ENCODE results near the gene PCBP3.
"Not testable (repeated sequence)": the region's sequence is repeated elsewhere in the genome, so short reads cannot be mapped to it uniquely, and the experiment has no call there.

Gene PCBP3

DNA sequence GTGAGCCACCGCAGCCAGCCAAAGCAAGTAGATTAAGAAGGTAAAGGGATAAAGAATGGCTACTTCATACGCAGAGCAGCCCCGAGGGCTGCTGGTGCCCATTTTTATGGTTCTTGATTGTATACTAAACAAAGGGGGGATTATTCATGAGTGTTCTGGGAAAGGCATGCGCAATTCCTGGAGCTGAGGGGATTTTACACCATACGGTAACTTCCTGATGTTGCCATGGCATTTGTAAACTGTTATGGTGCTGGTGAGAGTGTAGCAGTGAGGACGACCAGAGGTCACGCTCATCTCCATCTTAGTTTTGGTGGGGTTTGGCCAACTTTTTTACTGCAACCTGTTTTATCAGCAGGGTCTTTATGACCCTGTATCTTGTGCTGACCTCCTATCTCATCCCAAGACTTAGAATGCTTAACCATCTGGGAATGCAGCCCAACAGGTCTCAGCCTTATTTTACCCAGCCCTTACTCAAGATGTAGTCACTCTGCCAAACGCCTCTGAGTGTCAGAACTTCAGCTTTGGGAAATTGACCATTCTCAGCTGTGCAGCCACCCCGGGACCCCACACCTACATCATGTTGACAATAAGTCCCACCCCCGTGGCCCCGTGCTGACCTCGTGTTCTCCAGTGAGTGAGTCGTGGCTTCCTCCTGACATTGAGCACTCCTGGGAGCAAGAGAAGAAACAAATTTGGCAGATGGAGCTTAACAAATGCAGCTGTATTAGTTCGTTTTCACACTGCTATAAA is 188.6 kb downstream of the PCBP3 start:
- DNase-seq, result no peak

DNA sequence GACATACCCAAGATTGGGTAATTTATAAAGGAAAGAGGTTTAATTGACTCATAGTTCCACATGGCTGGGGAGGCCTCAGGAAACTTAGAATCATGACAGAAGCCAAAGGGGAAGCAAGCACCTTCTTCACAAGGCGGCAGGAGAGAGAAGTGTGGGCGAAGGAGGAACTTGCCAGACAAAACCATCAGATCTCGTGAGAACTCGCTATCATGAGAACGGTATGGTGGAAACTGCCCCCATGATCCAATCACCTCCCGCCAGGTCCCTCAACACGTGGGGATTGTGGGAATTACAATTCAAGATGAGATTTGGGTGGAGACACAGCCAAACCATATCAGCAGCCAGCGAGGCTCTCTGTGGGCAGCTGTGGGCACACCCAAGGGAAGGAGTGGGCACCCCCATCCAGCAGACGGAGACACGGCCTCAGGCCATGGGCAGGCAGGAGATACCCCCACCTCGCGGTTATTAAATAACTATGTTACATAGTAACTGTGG is 189.3 kb downstream of the PCBP3 start:
- DNase-seq, result not testable (repeated sequence)

DNA sequence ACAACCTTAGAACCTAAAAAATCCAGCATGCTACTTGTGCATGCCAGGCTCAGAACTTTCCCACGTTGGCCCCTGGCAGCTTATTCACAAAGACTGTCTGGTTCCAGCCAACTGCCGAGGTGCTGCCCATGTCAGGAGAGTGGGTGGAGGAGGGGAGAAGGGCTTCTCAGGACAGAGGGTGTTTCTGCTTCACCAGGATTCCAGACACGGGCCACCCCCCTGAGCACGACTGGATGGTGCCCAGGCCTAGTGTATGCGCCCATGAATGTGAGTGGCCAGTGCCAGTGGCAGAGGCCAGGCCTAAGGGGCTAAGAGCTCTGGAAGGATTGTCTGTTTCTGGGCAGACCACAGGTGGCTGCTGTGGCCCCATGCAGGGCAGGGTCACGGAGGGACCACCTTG is 189.9 kb downstream of the PCBP3 start:
- no peak for DNase-seq

DNA sequence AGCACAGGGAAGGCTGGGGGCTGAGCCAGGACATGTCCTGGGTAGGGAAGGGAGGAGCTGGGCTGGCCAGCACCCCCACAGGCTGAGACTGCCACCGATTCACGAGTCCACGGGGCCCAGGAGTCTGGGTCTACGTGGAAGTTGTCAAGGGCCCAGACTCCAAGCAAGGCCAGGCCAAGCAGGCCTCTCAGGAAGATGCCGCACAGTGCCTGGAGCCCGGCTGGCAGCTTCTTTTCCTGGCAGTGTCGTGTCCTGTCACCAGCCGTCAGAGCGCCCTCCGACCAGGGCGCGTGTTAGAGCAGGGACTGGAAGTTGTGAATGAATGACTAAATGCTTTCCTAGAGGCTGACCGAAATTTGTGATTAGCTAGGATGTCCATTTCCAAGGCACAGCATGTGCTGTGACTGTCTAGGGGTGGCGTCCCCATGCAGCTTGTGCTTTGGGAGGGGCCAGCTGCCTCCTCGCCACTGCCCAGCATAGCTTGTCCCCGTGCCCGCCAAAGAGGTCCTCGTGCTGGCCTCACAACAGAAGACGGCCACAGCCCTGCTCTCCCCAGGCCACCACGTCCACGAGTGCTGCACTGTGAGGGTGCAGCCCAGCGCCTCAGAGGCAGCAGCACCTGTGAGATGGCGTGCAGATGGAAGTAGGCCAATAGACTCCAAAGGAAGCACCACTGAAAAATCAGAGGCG is 190.6 kb downstream of the PCBP3 start:
- no peak for DNase-seq

DNA sequence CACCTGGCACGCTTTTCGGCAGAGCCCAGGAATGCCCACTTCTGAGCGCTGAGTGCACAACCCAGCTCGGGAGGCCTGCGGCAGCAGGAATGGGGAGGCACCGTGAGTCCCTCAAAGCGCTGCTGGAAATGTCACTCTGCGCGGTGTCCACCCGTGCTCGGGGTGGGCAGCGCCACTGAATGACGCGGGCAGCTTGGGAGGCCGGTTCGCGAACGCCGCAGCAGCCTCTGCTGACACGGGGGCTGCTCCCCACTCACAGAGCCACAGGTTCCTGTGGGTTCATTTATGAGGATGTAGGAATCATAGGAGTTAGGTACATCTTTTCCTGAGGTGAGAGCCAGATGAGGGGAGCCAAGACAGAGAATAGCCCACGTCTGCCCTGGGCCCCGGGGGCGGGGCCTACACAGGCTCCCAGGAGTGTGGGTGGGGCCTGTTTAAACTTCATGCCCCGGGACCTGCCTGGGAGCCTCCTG is 191.3 kb downstream of the PCBP3 start:
- DNase-seq, result no peak

DNA sequence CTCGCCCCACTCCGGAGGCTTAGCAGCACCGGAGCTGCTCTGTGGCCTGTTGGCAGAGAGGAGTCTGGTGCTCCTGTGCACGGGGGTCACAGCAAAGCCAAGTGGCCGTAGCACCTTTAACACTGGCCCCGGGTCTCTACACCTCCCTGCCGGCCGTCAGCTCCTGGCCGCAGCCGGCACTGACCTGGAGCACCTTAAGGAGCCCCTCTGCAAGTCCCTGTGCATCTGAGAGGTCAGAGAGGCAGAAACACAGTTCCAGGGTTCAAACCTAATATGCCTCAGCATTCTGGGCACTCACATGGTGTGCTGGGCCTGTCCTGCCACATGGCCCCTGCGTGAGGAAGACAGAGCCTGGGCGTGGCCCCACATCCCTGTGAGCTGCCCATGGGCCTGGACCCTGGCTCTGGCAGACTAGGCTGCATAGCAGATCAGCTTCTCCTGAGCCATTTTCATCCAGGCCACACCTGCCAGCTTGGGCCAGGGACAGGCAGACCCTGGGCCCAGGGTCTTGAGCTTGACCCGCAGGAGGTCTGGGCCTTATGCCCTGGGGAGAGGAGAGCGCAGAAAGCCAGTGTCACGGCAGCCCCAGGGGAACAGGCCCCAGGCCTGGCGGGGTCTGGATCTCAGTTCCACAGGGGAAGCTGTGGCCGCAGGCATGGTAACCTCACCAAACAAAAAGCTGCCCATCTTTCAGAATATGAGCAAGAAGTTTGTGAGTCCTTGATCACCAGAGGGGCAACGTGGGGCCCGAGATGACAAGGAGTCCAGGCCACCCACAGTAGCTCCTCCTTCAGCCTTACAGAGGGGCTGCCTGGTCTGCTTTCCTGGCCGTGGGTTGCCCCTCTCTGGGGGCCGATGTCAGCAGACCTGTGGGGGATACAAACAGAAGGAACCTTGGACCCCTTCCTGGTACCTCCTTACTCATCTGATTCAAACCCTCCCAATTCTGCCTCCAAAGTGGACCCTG is 192.1 kb downstream of the PCBP3 start:
- DNase-seq, result no peak

DNA sequence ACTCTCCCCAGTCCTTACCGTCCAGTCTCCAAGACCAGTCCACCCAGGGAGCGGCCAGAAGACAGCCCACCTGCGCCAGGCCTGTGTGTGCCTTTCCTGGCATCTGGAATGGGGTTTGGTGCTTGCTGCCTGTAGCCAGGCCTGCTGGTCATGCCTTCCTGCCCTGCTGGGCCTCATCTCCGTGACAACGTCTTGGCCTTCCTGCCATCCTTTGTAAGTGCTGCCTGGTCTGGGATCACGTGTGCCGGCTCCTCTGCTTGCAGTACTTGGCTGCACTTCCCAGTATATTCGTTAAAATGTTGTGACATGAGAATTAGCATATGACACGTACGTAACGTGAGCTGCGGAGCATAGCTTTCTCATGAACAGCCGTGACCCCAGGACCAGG is 192.7 kb downstream of the PCBP3 start:
- no peak for DNase-seq

DNA sequence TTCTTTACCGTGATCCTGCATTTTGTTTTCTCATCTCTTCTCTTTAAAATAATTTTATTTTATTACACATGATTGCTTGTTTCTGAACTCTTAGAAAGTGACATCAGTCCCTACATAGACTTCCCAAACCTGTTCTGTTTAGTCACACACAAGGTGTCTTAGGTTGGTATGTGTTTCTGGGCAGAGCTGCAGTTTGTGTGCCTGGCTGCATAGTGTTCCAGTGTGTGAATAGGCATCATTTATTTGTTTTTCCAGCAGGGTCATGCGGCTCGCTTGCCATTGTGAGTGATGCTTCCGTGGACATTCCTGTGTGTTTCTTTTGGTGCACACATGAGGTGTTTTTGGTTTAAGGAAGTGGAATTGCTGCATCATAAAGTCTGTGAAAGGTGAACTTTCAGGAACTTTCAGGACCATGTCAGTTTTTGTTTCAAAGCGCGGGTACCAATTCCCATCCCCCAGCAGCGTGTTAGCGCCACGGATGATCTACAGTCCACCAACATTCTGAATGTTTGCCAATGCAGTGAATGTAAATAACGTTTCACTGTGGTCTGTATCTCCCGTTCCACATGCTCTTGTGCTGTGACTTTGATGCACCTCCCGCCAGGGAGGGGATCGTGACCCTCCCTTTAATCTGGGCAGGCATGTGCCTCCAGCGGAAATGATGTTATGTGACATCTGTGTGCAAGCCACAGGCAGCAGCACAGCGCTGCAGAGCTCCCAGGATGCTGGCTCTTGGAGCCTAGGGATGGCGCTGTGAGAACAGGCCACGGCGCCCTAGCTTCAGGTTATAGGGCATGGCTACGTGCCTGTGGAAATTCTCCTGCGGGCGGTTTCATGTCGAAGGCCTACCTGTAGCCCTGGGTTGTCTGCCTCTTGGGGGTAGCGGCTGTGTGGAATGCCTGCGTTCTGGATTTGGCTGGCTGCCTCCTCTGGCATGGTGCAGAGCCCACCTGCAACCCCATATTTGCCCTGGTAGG is 193.5 kb downstream of the PCBP3 start:
- DNase-seq, result no peak

DNA sequence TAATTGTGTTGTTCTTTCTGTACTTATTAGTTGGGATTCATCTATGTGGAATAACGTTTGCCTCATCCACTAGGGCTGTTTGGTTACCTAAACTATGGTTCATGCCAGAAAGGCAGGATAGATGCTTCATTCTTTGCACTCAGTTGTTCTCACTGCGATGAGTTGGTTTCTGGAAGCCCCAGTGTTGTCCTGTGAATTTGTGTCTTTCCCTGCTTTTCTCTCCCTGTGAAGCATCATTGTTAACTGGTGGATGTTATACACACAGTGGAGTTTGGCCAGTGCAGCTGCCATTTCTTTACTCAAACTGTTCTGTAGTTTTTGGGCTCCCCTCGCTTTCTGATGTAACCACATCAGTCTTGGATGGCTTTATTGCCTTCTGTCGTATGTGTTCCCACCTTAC is 194.4 kb downstream of the PCBP3 start:
- no peak for DNase-seq

DNA sequence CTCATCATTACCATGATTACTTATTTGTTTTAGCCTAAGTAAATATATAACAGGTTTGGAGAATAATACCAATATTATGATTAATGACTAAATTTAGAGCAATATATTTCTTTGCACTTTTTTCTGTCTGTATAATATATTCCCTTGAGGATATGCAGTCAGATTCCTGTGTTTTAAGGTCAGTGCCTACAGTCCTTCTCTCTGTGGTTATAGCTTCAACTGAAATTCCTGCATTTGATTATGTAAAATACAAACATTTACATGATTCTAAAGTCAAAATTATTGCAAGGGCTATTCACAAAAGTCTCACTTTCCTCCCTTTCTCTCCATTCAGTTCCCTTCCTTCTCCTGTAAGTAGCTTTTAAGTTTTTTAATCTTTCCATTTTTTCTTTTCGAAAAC is 195.1 kb downstream of the PCBP3 start:
- no peak for DNase-seq

DNA sequence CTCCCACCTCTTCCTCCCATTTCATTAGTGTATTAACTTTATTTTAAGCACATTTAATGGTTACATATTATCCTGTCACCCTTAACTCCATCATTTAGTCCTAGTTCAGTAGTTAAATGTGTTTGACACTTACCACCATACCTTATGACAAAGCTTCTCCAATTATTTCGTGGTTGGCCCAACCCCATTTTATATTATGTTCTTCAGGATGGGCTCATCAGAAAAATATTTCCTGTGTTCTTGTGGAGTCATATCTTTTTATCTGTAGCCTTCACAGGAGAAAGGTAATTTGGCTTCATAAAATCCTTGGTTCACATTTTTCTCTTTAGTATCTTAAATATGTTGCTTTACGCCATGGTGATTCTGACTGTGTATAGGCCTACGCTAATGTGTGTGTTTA is 195.7 kb downstream of the PCBP3 start:
- no peak for DNase-seq

DNA sequence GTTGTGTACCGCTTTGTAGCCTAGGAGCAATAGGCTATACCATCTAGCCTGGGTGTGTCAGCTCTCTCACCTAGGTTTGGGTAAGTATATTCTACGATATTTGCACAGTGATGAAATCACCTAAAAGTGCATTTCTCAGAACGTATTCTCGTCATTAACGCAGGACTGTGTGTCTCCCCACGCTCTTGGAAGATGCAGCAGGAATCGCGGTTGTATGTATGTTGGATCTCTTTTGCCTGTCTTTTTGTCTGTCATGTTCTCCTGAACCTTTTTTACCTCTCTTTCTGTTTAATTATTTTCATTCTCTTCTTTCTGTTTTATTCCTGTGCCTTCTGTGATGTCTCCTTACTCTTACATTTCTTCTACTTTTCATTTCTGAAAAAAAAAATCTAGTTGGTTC is 197.5 kb downstream of the PCBP3 start:
- no peak for DNase-seq

DNA sequence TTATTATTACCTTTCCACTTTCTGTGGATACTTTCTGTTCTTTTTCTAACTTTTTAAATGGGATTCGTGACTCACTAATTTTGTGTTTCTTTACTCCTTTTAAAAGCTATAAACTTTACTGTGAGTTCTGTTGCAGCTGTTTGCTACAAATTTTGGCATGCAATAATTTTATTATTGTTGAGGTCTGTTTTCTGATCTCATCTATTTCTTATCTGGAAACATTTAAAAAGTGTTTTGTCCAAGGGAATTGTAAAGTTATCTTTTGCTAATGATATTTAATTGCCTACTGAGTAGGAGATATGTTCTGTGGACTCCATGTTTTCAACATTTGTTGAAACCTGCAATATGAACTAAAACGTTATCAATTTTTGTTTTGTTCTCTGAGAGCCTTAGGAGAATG is 199.9 kb downstream of the PCBP3 start:
- no peak for DNase-seq

DNA sequence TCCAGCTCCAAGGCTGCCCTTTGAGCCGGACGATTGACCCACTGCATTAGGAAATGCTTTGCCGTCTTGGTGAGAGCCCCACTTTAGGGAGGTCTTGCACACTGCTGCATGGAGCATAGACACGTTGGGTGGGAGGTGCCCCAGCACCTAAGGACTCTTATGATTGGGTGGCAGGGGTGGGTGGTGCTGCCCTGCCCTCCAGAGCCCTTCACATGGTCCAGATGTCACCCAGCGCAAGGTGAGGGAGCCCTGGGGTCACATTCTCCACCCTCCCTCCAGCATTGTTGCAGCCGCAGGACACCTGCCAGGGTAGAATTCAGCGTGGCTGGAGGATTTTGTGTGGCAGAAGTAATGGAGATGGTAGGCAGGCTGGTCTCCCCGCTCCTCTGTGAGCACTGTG is 200.7 kb downstream of the PCBP3 start:
- no peak for DNase-seq

DNA sequence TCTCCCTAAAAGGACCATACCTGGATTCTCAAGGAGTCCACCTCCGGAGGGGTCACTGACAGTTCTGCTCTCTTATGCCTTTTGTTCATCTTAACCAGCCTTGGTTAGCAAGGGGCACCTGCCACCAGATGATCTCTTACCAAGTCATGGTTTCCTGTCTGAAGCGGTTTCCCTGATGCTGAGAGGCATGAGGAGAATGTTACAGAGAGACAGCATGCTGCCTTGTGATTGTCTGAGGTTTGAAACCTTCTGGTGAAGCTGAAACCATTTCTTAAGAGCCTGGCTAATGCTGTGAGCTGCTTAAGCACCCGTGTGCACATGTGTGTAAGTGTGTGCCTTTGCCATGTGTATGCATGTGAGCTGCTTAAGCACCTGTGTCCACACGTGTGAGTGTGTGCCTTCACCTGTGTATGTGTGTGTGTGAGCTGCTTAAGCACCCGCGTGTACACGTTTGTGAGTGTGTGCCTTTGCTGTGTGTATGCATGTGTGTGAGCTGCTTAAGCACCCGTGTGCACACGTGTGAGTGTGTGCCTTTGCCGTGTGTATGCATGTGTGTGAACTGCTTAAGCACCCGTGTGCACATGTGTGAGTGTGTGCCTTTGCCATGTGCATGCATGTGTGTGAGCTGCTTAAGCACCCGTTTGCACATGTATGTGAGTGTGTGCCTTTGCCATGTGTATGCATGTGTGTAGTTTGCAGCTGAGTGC is 201.7 kb downstream of the PCBP3 start:
- DNase-seq, result no peak

DNA sequence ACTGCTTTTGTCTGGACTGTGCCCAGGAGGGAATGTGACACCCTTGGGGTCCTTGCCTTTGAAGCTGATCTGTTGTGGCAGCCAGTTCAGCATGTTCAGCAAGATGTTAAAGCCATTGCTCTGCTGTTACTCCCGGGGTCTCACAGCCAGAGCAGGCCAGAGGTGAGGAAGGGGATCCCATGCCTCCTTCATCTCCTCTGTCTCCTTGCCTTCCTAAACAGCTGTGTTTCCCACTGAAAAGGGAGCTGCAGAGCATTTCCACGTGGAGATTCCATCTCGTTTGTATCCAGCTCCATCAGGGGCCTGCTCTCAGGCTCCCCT is 202.2 kb downstream of the PCBP3 start:
- DNase-seq, result no peak

DNA sequence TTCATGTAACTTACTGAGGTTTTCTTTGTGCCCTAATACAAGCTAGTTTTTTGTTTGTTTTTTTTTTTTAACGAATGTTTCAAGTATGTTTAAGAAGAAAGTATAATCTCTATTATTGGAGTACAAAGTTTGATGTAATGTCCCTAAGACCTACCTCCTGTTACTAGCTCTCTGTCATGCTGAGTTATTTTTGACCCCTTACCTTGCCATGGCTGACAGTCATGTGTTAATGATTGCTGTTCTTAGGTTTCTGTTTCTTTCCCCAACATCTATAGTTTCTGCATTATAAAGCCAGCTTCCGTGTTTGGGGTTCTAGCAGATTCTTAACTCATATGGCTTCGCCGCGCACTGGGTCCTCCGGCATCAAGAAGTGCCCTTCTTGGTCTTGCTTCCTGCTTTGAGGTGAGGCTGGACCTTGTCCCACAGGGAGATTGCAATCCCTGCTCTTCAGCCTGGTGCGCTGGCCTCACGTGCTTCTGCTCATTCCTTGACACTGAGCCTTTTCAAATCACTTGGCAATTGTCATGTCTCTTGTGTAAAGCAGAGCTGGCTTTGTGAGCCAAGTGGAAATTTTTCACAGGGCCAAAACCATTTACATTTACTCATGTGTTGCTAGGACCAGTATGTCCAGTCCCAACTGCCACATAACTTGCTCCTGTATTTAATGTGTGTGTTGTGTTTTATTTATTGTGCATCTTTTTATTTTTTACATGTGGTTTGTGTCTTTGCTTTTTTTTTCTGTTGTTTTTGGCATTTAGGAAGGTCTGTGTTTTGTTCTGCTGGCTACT is 203.0 kb downstream of the PCBP3 start:
- DNase-seq, result no peak

DNA sequence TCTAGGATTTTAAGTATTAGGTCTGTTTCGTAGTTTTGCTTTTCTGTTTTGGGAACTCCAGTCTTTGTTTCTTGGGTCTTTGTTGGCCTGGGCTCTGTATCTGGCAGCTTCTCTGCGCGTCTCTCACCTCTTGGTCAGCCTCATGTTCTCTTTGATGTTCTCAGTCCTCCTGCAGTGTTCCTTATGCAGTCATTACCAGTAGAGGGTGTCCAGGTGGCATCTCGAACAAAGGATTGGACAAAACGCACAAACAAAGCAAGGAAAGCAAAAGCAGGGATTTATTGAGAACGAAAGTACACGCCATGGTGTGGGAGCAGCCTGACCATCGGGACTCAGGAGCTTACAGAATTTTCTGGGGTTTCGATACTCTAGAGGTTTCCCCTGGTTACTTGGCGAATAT is 204.3 kb downstream of the PCBP3 start:
- DNase-seq, result no peak

DNA sequence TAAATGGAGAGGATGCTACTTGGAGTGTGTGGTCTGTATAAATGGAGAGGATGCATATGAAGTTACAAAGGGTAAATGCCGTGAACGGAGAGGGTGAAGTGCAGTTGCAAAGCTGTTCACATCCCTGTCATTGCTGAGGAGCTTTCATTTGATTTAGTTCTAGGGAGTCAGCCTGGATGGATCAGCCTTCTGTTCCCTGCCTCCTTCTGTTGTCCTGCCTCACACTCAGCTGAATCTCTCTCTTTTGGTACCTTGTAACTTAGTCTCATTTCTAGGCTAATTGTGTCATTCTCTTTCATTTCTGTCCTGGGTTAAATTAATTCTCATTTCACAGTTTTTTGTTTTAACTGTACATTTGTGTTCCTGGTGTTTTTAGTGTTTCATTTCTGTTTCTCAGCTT is 204.8 kb downstream of the PCBP3 start:
- no peak for DNase-seq

DNA sequence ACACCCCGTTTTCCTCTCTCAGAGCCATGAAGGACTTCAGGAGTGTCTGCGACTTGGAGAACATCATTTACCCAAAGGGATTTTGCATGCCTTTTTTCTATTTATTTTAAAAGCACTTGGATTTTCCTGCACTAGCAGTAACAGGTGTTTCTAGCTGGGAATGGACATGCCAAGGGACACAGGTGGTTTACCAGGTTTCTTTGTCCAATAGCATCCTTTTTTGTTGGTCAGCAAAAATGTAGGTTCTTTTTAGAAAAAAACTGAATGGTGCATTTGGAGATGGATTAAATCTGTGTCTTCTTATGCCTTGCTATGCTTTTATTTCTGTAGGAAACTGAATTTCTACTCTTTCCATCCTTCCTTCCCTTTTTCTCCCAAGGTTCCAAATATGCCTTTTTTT is 205.3 kb downstream of the PCBP3 start:
- DNase-seq, result no peak

DNA sequence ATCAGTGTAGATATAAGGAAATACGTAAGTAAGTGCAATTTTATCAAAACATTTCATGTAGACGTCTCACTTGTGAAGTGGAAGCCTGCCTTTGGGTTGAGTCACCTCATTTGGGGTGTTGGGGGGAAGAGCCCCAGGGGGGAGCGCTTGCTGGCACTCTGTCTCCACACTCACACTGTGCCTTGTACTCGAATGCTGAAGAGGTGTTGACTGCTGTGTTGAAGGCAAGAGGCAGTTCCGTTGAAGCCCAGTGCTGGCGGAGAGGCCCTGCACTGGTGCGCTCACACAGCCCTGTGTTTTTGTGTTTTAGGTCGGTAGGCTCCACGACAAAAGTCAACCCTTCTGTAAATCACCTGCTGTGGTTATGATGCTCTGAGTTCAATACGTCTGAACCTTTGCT is 206.1 kb downstream of the PCBP3 start:
- DNase-seq, result no peak

Measured in central memory CD4-positive, alpha-beta T cell (primary cell).